ENCODE results near the gene KIF6.

KIF6 gene

GRCh38 chr6:39599341-39599740, 125.9 kb downstream of the KIF6 start:
- DNase-seq (ENCODE audit: low read depth) = no peak

GRCh38 chr6:39594285-39594684, 130.9 kb downstream of the KIF6 start:
- DNase-seq (ENCODE audit: low read depth) = no peak

- no peak for DNase-seq (ENCODE audit: low read depth)
Measured at GRCh38 chr6:39593646-39594045, 131.6 kb downstream of the KIF6 start.

- no peak for DNase-seq (ENCODE audit: low read depth)
Measured at GRCh38 chr6:39590871-39591393, 134.3 kb downstream of the KIF6 start.

DNA sequence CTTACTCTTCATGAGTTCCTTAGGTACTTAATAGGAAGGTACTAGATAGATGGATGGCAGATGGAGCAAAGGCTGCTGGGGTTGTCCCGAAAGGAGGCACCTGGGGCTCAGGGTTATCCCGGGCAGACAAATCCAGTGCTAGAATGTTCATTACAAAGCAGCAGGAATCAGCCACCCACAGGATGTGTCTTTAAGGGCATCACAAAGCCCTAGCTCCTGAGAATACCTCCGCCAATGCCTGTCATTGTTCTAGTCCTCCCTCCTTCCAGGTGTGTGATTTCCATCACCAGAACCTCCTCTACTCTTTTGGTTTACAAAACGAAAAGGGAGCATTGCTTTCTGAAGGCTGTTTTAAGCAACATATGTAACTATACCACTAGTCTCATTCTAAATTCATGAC, 138.1 kb downstream of the KIF6 start:
- no peak for DNase-seq (ENCODE audit: low read depth)

GRCh38 chr6:39585641-39586040, 139.6 kb downstream of the KIF6 start:
- no peak for DNase-seq (ENCODE audit: low read depth)

DNA sequence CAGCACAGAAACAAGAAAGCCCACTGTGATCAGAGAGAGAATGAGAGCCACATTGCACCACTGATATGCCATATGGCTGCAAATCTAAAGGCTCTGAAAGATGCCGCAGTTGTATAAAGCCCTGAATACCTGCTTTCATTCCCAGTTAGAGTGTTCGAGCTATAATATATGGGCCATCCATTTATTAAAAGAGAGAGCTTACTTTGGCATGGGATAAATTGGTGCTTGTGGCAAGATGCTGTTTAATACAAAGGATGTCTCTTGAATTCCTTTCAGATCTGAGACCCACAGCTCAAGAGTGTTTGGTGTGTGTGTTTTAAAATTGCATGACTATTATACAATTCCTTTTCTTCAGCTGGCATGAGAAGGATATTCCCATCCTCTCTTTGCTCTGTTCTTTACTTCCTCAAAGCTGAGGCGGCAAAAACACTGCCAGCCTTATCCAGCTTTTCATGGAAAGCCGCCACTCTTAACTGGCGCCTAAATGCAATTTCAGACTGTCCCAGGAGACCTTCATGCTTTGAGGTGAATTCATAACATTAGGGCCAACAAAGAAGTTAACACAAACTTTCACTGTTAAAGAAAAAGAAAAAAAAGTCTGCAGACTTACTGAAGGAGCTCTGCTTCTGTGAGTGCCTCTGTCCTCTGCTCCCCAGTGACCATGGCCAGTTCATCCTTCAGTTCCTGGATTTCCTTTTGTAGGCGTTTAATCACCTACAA, 147.6 kb downstream of the KIF6 start:
- DNase-seq (ENCODE audit: low read depth) = no peak

DNA sequence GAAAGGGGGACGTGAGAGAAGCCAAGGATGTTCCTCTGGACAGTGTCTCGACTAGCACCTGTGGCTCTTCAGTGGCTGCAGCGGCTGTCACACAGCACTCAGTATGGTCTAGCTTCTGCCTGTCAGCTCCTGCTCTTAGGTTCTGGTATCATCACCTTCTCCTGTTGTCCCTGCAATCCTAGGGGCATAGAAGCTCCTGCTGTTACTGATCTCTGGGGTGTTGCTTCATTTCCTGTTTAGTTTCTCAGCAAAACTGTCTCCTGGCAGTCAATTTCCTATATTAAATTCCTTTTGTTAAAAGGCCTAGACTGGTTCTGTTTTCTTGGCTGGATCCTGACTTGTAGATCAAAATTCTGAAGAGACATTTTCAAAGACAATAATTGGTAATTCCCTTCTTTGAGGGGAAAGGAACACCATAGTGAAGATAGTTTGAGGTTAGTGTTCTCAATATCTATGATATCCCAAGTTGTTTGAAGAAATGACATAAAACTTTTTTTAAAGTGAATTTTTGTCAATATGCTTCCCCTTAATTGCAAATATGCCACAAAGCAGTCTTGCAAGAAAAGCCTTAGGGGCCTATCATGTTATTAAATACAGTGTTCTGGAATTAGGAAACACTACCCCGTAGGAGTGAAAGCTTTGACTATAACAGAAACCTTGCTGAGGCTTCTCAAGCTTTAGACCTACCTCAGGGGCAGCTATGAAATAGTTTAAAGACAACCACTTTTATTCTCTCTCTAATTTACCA, 148.5 kb downstream of the KIF6 start:
- DNase-seq (ENCODE audit: low read depth) = no peak

- no peak for DNase-seq (ENCODE audit: low read depth)
Measured at GRCh38 chr6:39574991-39575390, 150.2 kb downstream of the KIF6 start.

GRCh38 chr6:39573541-39573940, 151.7 kb downstream of the KIF6 start:
- DNase-seq (ENCODE audit: low read depth) = no peak

DNA sequence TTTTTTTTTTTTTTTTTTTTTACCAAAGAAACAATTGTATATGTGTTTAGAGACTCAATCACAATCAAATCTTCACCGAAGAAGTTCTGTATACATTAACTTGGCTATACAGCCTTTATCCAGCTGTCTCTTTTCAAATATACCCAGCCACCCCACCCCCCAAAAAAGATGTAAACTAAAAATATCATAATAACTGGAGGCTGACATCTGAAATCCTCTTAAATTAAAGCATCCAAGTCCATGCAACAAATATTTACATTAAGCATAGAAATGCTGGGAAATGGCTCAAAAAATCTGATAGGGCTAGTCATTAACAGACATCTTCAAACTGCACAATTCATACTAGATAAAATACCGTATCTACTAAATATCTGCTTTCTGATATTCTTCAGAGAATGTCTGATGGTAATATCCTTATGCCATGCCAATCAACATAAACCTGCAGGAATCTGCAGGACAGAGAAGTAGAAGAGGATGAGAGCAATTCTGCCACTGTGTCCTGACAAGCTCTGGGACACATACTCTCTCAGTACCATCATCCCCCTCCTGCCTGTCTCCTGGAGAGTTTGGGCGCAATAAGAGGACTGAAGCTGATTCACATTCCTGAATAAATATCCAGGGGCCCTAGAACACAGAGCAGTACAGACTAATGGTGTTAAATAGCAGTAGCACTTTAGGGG, 152.4 kb downstream of the KIF6 start:
- DNase-seq (ENCODE audit: low read depth) = no peak

- DNase-seq (ENCODE audit: low read depth) = no peak
Measured at GRCh38 chr6:39568896-39569295, 156.3 kb downstream of the KIF6 start.

- DNase-seq (ENCODE audit: low read depth) = no peak
Measured at GRCh38 chr6:39567091-39567490, 158.1 kb downstream of the KIF6 start.

DNA sequence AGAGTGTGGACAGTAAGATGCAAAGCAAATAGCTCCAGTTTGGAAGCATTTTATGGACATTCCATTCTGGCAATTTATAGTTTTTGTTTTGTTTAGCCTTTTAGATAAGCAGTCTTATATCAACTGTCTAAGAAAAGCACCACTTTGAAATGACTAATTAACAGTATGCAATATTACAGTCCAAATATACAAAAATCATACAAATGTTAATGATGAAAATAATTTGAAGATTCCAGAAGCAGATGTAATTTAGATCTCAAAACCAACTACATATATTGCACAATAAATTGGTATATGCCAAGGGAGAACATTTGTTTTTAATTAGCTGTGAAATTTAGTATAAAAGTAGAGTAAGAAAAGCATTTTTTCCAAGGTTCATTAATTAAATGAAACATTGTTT, 158.8 kb downstream of the KIF6 start:
- DNase-seq (ENCODE audit: low read depth) = no peak

GRCh38 chr6:39565956-39566355, 159.3 kb downstream of the KIF6 start:
- no peak for DNase-seq (ENCODE audit: low read depth)

DNA sequence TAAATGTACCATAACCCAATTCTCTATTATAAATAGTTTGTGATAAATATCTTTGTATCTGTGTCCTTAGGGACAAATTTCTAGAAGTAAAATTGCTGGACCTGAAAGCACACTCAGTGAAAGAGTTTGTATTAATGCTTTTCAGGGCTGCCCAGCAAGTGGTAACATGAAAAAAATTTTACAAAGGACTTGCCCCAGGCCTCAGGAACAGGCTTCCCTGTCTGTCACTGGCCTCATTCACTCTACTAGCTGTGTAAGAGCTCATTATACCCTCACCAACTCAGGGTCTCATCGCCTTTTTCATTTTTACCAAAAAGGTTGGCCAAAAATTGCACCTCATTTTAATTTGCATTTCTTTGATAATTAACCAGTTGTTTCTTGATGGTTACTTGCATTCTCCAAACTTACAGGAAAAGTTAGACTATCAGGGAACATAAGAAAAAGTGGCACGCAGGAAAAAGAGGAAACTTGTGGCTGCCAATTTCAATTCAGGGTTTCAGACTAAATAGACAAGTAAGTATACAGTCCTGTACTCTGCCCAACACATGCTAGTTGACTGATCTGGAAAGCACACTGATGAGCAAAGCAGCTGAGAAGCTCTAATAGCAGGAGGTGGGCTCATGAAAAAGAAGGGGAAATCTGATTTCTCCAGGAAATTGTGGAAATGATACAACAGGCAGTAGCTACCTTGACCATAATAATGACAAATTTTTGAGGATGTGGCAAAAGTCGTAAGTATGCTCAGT, 161.5 kb downstream of the KIF6 start:
- DNase-seq (ENCODE audit: low read depth) = no peak

DNA sequence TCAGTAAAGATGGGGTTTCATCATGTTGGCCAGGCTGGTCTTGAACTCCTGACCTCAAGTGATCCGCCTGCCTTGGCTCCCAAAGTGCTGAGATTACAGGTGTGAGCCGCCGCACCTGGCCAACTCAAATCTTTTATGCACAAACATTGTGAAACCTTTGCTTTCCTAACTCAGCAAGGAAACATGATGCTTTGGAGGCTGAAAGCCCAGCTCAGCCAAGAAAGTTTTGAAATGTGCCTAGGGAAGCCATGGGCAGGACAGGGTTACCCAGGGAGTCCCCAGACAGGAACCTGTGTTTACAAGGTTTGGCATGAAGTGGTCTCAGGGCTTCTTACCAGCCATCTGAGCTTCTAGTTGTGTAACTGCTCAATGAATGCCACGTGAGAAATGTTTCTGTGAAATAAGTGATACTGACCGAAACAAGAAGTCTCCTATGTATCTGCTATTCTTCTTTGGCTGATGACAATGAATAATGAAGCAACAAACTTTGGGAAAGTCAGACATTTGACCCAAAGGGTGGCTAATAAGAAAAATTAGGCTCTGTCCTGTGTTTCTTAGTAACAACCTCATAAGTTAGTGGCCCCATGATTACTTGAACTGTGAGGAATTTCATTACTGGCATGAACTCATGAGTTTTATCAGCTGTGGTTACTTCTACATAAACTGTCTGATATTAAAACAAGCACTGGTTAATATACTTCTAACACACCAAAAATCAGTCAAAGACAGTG, 163.5 kb downstream of the KIF6 start:
- no peak for DNase-seq (ENCODE audit: low read depth)

DNA sequence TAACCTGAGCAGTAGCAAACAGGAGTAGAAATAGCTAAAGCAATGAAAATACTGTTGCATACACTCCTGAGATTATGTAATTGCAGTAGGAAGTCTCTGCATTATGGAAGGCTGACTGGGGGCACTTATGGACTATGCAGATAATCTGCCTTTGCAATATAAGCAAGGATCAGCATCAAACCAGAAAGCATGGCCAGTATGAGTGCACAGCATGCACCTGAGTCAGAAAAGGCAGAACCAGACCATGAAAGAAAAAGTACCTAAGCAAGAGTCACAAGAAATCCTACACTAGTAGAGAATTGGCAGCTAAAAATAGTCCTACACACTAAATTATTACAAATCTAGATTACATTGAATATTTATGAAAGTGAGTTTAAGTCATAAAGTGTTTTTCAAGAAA, 164.3 kb downstream of the KIF6 start:
- no peak for DNase-seq (ENCODE audit: low read depth)

DNA sequence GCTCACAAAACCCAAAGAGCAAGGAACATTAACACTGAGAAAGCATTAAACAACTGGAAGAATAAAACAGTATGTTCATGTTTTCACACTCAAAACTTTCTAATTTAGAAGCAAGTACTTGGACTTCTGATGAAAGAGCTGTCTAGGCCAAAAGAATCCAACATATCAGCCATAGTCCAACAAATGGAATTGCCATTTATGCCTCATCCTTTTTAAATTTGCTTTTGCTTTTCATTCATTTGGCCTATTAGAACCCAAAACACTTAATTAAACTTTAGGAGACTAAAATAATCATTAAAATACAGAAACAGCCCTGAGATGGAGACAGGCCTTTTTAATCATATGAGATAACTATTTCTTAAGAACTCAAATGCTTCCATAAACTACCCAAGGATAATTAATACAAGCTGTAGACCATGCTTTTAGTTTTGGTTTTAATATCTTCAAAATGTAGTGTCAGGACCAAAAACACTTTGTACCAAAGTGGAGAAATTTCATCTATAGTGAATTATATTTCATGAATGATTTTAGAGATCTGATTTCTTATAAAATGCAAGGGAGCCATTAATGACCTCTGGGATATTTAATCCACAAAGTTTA, 166.5 kb downstream of the KIF6 start:
- no peak for DNase-seq (ENCODE audit: low read depth)

- no peak for DNase-seq (ENCODE audit: low read depth)
Measured at GRCh38 chr6:39558079-39558478, 167.1 kb downstream of the KIF6 start.

- no peak for DNase-seq (ENCODE audit: low read depth)
Measured at GRCh38 chr6:39555136-39555535, 170.1 kb downstream of the KIF6 start.
